Renal pelvis (tissue), 4 donors: Measurements from ENCODE around the gene SPECC1L. TPM values are rescaled to one million over a fixed set of nuclear protein-coding genes. Genes with fewer than 3 reads are reported as not detected.

Experiments
- DNase-seq: peaks from one replicate; pipeline ENCODE4 v3.0.0-alpha.2; 2013
- polyA plus RNA-seq, 3 donors: library from polyadenylated mRNA; unstranded; fragments of 120-200 nt; gene quantifications; one replicate each; pipeline ENCODE4 v1.2.1, GENCODE V29; 2013; ENCODE audit not compliant: insufficient read length in 3 of 3

SPECC1L gene
- polyA plus RNA-seq, 3 donors: 47.4 to 51.0 (median 49.1) TPM

GRCh38 chr22:24393012-24393559, 122.5 kb downstream of the SPECC1L start:
- no peak for DNase-seq

- no peak for DNase-seq
Observed at GRCh38 chr22:24393848-24394247, 123.2 kb downstream of the SPECC1L start.

GRCh38 chr22:24394254-24394653, 123.6 kb downstream of the SPECC1L start:
- no peak for DNase-seq

GRCh38 chr22:24398409-24398808, 127.8 kb downstream of the SPECC1L start:
- DNase-seq: no peak

DNA sequence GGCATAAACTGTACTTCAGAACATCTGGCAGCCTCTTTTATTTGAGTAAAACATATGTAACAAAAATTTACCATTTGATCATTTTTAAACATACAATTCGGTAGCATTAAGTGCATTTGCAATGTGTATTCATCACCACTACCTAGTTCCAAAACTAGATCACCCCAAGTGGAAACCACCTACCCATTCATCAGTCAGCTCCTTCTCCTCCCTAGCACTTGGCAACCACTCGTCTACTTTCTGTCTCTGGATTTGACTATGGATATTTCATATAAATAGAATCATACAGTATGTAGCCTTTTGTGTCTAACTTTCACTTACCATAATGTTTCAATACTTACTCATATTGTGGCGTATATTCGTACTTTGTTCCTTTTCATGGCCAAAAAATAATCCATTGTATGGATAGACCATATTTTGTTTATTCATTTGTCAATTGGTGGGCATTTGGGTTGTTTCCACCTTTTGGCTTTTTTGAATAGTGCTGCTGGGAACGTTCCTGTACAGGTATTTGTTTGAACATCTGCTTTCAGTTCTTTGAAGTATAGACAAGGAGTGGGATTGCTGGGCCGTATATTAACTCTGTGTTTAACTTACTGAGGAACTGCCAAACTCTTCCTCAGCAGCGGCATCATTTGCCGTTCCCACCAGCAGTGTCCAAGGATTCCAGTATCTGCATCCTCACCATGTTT, 129.5 kb downstream of the SPECC1L start:
- DNase-seq: no peak

GRCh38 chr22:24400726-24401596, 130.3 kb downstream of the SPECC1L start:
- DNase-seq: no peak

- DNase-seq: no peak
Observed at GRCh38 chr22:24401931-24402367, 131.3 kb downstream of the SPECC1L start.

DNA sequence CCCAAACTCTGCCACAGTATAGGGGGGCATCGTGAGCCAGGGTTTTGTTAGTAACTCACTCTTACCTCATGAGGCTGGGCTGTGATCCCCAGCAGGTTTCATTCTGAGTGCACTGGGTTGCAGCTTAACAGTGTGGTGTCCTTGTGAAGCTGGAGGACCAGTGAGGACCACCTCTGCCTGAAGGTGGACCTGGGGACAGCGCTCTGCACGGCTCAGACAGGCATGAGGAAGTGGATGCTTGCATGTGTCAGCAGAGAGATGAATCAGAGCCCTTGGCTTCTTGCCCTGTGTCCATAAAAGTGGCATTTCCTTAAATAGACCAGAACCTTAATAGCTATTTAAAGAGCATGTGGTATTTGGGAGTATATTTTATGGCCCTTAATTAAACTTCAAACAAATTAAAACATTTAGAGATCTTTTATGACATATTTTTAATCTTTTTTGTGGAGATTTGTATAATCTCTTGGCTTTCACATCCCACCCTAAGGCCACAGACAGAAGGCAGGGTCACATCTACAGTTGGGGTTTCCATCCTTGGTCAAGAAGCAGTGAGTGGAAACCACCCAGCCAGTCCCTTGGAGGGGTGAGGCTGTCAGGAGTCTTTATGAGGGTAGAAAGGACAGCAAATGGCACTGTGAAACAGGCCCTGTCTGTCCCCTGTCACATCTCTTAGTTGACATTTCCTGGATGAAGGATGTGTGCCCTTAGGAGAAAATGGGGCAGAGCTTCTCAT, 132.0 kb downstream of the SPECC1L start:
- peak; percentile 83 for DNase-seq

DNA sequence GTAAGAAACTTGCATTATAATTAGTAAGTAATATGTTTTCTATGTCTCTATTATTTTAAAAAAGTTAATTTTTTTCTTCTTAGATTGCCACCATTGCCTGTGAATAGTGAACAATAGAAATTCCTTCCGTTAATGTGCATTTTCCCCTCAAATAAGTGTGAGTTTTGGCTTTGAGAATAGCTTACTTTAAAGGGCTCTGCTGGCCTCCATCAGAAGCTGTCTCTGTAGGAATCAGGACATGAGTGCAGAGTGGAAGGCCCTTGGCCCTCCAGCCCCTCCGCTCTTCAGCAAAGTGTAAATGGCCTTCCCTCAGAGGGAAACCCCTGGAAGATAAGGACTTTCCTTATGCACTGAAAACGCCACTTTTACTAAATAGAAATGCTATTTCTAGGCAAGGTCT, 132.7 kb downstream of the SPECC1L start:
- DNase-seq: no peak

GRCh38 chr22:24404561-24405275, 134.1 kb downstream of the SPECC1L start:
- DNase-seq: no peak

DNA sequence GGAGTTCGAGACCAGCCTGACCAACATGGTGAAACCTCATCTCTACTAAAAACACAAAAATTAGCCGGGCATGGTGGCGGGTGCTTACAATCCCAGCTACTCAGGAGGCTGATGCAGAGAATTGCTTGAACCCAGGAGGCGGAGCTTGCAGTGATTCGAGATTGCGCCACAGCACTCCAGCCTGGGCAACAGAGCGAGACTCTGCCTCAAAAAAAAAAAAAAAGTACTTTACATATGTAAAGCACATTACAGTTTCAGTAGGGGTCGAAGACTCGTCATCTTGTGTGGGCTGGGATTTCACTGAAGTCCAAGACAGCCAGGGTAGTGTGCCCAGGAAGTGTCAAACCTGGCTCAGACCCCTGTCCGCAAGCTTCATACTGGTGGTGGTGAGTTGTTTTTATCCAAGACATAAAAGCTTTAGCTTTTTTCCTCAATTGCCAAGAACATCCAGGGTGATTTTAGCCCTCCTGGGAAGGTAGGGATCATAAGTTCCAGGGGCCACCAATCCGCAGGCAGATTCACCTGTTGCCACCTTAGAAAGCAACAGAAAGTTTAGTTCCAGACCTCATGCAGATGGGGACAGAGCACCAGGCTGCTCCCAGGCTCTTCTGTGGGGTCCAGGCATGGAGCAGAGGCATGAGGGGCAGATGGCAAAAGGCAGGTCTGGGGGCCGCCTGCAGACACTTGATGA, 135.1 kb downstream of the SPECC1L start:
- no peak for DNase-seq

- no peak for DNase-seq
Observed at GRCh38 chr22:24406322-24407277, 136.0 kb downstream of the SPECC1L start.

GRCh38 chr22:24407278-24407665, 136.6 kb downstream of the SPECC1L start:
- no peak for DNase-seq

DNA sequence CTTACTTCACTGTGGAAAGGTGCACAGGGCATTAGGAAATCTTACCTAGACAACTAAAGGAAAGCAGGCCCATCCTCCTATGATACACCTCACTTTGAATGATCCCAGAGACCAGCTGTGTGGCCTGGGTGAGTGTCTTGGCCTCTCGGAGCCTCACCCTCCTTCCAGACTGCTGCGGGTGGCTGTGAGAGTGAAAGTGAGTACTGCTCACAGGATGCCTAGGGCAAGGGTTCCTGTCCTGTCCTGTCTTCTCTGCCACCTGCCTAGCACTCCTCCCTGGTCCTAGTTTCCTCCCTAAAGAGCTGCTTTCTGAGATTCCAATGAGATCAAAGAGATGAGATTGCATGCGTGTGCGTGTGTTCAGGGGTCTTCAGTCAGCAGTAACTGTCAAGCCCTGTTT, 137.3 kb downstream of the SPECC1L start:
- no peak for DNase-seq

DNA sequence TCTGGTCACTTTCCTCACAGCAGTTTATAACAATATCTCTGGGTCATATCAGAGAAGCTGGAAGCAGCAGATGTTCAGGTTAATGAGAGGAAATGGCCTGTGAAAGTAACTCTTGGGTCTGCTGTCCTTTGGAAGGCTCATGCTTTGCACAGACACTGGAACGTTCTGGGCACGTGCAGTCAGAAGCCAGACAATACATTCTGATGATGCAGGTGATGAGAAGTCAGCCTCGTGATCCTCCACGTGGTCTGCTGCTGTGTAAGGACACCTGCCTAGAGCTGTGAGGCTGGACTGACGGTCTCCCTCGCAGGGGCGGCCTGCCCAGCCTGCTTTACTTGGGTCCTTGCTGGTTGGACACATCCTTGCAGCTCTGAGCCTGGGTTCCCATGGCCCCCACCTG, 138.0 kb downstream of the SPECC1L start:
- no peak for DNase-seq

DNA sequence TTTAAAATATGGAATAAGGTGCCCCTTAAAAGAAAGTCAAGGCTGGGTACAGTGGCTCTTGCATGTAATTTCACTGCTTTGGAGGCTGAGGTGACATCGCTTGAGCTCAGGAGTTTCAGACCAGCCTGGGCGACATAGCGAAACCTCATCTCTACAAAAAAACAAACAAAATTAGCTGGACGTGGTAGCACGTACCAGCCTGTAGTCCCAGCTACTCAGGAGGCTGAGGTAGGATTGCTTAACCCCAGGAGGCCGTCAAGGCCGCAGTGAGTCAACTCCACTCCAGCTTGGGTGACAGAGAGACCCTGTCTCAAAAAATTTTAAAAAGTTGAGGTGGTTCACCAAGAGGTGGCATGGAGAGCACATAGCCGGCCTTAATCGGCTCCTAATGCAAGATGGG, 139.1 kb downstream of the SPECC1L start:
- no peak for DNase-seq

- DNase-seq: no peak
Observed at GRCh38 chr22:24410110-24410856, 139.7 kb downstream of the SPECC1L start.

GRCh38 chr22:24411256-24412004, 140.8 kb downstream of the SPECC1L start:
- DNase-seq: no peak
